OCI-LY1 (cell line): ENCODE data around the gene DUSP5.

ENCODE experiments used
- CTCF ChIP-seq: fragments of 200-600 bp; sonication (generic), shearing (Covaris generic); IDR thresholded peaks from 2 replicates; pipeline ENCODE4 v1.5.1; 2017; ENCODE audit warnings: mild to moderate bottlenecking, antibody characterized with exemption, low read length, moderate library complexity, mixed read lengths
- EZH2 ChIP-seq: fragments of 200-600 bp; sonication (generic), shearing (Covaris generic); IDR thresholded peaks from 2 replicates; pipeline ENCODE4 v1.8.0; 2017; ENCODE audit warnings: borderline replicate concordance, mixed run types, mild to moderate bottlenecking, antibody characterized with exemption, low read length, moderate library complexity, mixed read lengths

- TF ChIP-seq CTCF, result peak; percentile 47
- no peak for TF ChIP-seq EZH2
These were observed 38.1 kb upstream of the DUSP5 start for GRCh38 chr10:110459600-110459999.
